ENCODE measurements around the gene TRIB2. TPM values are rescaled to one million over a fixed set of nuclear protein-coding genes. Genes with fewer than 3 reads are reported as not detected.

Gene TRIB2
- total and polyA plus RNA-seq, 2 of the 13 experiments (the other 11 are each of a cell fraction or from before 2014, with no cell fraction given) = 1.1 to 2.3 TPM

GRCh38 chr2:12769492-12770105 lies 52.9 kb downstream of the TRIB2 start:
- H2AFZ ChIP-seq (ENCODE audit: low read length) = no peak overlapping the region
- H3K79me2 ChIP-seq (ENCODE audit: insufficient read depth, low read length) = no peaks in the 10 kb centered on the region
- no peaks in the 10 kb centered on the region for H3K27me3 ChIP-seq (ENCODE audit: control insufficient read depth in 1 of 2, insufficient read depth in 2 of 2, low read length in 2 of 2)
- H3K36me3 ChIP-seq (replicated peaks in 1 of 2; ENCODE audit: control insufficient read depth in 1 of 2, insufficient read depth in 2 of 2, low read length in 2 of 2) = no peaks in the 10 kb centered on the region
- no peak overlapping the region for H3K9ac ChIP-seq (ENCODE audit: insufficient read depth, low read depth, low read length)
- TF ChIP-seq ERF (CRISPR knock-in tag; IDR thresholded peaks at IDR 0.05) (no peak), KAT7 (CRISPR knock-in tag; IDR thresholded peaks at IDR 0.05; ENCODE audit: borderline replicate concordance) (no peak), ZNF740 (CRISPR knock-in tag; IDR thresholded peaks at IDR 0.05) (no peak), ZNF761 (CRISPR knock-in tag; conservative IDR thresholded peaks at IDR 0.05) (no peak), CSRNP2 (CRISPR knock-in tag; conservative IDR thresholded peaks at IDR 0.05; ENCODE audit: low read depth) (no peak), ZNF766 (CRISPR knock-in tag; IDR thresholded peaks at IDR 0.05; ENCODE audit: borderline replicate concordance) (no peak), ZNF841 (CRISPR knock-in tag; IDR thresholded peaks at IDR 0.05; ENCODE audit: borderline replicate concordance) (no peak), ZNF549 (CRISPR knock-in tag; IDR thresholded peaks at IDR 0.05) (no peak)
- ATAC-seq (no peak), DNase-seq (ENCODE audit: low spot score) (no peak), FAIRE-seq (no peak)
- ChIA-PET POLR2A (no interaction called here), CTCF (ENCODE audit: low intra/inter-chr PET ratio, low total read pairs) (no interaction called here)
- no peak overlapping the region for H3K27ac ChIP-seq (ENCODE audit: extremely low read length, insufficient read depth, low read length)
- WGBS (ENCODE audit: low lambda C conversion rate) = 68% methylated on average over 9 of the region's 9 CpGs
- intact Hi-C loops (cut with micrococcal nuclease; ENCODE audit: unreplicated experiment) (no loop called here), in situ Hi-C loops (cut with HindIII; ENCODE audit: extremely low pct_ligation_motif_present, low pct_unique_long_range_greater_than_20kb) (no loop called here)
- H4K20me1 ChIP-seq (ENCODE audit: insufficient read depth, low read length) = no peaks in the 10 kb centered on the region
- peaks cover 8% of the 10 kb centered on the region; the same call in 1 of the 2 replicates for H3K9me3 ChIP-seq (ENCODE audit: low read length)
- BruUV-seq (replicated peaks) = no TSS peak
- no peak overlapping the region for H3K4me2 ChIP-seq (ENCODE audit: low read depth, low read length)
- peaks cover 7% of the 10 kb centered on the region; the same call in 1 of the 2 replicates for H3K4me1 ChIP-seq (ENCODE audit: insufficient read depth, low read length)
- H3K4me3 ChIP-seq (replicated peaks in 1 of 3; ENCODE audit: insufficient read depth in 1 of 3, low read depth in 2 of 3, low read length in 3 of 3) = no peak overlapping the region
